ENCODE data around the gene HABP2.

Gene HABP2

DNA sequence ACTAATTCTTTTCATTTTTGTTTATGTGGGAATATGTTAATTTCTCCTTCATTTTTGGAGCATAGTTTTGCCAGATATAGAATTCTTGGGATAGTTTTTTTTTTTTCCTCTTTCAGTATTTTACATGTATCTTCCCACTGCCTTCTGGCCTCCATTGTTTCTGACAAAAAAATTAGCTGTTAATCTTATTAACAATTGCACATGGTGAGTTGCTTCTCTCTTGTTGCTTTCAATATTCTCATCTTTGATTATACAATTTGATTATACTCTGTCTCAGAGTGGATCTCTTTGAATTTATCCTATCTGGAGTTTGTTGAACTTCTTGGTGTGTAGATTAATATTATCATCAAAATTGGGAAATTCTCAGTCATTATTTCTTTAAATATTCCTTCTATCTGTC is 41.4 kb upstream of the HABP2 start:
- Histone ChIP-seq H4K20me1 (ENCODE audit: low read depth, low read length) (no peaks in the 10 kb centered on the region), H3K4me2 (ENCODE audit: low read depth, low read length, poor library complexity, severe bottlenecking) (no peak overlapping the region), H3K9ac (ENCODE audit: low read length) (no peak overlapping the region), H2AFZ (ENCODE audit: low read depth, low read length, severe bottlenecking) (no peak overlapping the region), H3K4me3 (ENCODE audit: insufficient read depth, low read length, poor library complexity, severe bottlenecking) (no peak overlapping the region), H3K27ac (ENCODE audit: low read depth, low read length) (no peak overlapping the region), H3K9me2 (replicated peaks; ENCODE audit: insufficient read depth, low read length) (no peaks in the 10 kb centered on the region), H3K79me2 (ENCODE audit: insufficient read depth, low read length) (no peaks in the 10 kb centered on the region), H3K27me3 (ENCODE audit: low read length) (no peaks in the 10 kb centered on the region), H3K9me3 (ENCODE audit: insufficient read depth, low read length) (no peaks in the 10 kb centered on the region), H3K36me3 (ENCODE audit: low read length) (no peaks in the 10 kb centered on the region), H3F3A (ENCODE audit: insufficient read depth) (no peaks in the 10 kb centered on the region)
- TF ChIP-seq EZH2phosphoT487 (conservative IDR thresholded peaks at IDR 0.05; ENCODE audit: low read length) = no peak
- TF ChIP-seq, protein P1, sequence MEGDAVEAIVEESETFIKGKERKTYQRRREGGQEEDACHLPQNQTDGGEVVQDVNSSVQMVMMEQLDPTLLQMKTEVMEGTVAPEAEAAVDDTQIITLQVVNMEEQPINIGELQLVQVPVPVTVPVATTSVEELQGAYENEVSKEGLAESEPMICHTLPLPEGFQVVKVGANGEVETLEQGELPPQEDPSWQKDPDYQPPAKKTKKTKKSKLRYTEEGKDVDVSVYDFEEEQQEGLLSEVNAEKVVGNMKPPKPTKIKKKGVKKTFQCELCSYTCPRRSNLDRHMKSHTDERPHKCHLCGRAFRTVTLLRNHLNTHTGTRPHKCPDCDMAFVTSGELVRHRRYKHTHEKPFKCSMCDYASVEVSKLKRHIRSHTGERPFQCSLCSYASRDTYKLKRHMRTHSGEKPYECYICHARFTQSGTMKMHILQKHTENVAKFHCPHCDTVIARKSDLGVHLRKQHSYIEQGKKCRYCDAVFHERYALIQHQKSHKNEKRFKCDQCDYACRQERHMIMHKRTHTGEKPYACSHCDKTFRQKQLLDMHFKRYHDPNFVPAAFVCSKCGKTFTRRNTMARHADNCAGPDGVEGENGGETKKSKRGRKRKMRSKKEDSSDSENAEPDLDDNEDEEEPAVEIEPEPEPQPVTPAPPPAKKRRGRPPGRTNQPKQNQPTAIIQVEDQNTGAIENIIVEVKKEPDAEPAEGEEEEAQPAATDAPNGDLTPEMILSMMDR (IDR thresholded peaks at IDR 0.05; ENCODE audit: insufficient read depth, low read length, poor library complexity, severe bottlenecking) = no peak

GRCh38 chr10:113515161-113515560 is 37.7 kb upstream of the HABP2 start:
- Histone ChIP-seq H3K9me2 (replicated peaks; ENCODE audit: insufficient read depth, low read length) (no peaks in the 10 kb centered on the region), H3F3A (ENCODE audit: insufficient read depth) (no peaks in the 10 kb centered on the region)

GRCh38 chr10:113515601-113516000 is 37.3 kb upstream of the HABP2 start:
- no peaks in the 10 kb centered on the region for H4K20me1 ChIP-seq (ENCODE audit: low read depth, low read length)
- H3K4me3 ChIP-seq (ENCODE audit: insufficient read depth, low read length, poor library complexity, severe bottlenecking) = no peak overlapping the region
- H3K9me3 ChIP-seq (ENCODE audit: insufficient read depth, low read length) = no peaks in the 10 kb centered on the region
- no peaks in the 10 kb centered on the region for H3K79me2 ChIP-seq (ENCODE audit: insufficient read depth, low read length)
- H3F3A ChIP-seq (ENCODE audit: insufficient read depth) = no peaks in the 10 kb centered on the region
- no peaks in the 10 kb centered on the region for H3K9me2 ChIP-seq (replicated peaks; ENCODE audit: insufficient read depth, low read length)
- H3K4me2 ChIP-seq (ENCODE audit: low read depth, low read length, poor library complexity, severe bottlenecking) = no peak overlapping the region
- no peaks in the 10 kb centered on the region for H3K27me3 ChIP-seq (ENCODE audit: low read length)
- no peaks in the 10 kb centered on the region for H3K36me3 ChIP-seq (ENCODE audit: low read length)
- H2AFZ ChIP-seq (ENCODE audit: low read depth, low read length, severe bottlenecking) = no peak overlapping the region
- TF ChIP-seq, protein P1 (IDR thresholded peaks at IDR 0.05; ENCODE audit: insufficient read depth, low read length, poor library complexity, severe bottlenecking) = no peak
- no peak for TF ChIP-seq EZH2phosphoT487 (conservative IDR thresholded peaks at IDR 0.05; ENCODE audit: low read length)
- H3K9ac ChIP-seq (ENCODE audit: low read length) = no peak overlapping the region
- no peak overlapping the region for H3K27ac ChIP-seq (ENCODE audit: low read depth, low read length)

More at GRCh38 chr10:113515161-113515560, 37.7 kb upstream of the HABP2 start:
- Histone ChIP-seq H3K9ac (ENCODE audit: low read length) (no peak overlapping the region), H2AFZ (ENCODE audit: low read depth, low read length, severe bottlenecking) (no peak overlapping the region), H3K9me3 (ENCODE audit: insufficient read depth, low read length) (no peaks in the 10 kb centered on the region), H3K27me3 (ENCODE audit: low read length) (no peaks in the 10 kb centered on the region), H3K27ac (ENCODE audit: low read depth, low read length) (no peak overlapping the region), H3K4me2 (ENCODE audit: low read depth, low read length, poor library complexity, severe bottlenecking) (no peak overlapping the region), H3K36me3 (ENCODE audit: low read length) (no peaks in the 10 kb centered on the region), H3K4me3 (ENCODE audit: insufficient read depth, low read length, poor library complexity, severe bottlenecking) (no peak overlapping the region), H3K79me2 (ENCODE audit: insufficient read depth, low read length) (no peaks in the 10 kb centered on the region), H4K20me1 (ENCODE audit: low read depth, low read length) (no peaks in the 10 kb centered on the region)
- no peak for TF ChIP-seq EZH2phosphoT487 (conservative IDR thresholded peaks at IDR 0.05; ENCODE audit: low read length)
- TF ChIP-seq, protein P1 (IDR thresholded peaks at IDR 0.05; ENCODE audit: insufficient read depth, low read length, poor library complexity, severe bottlenecking) = no peak
